Measurements from ENCODE around the gene DUOX2. TPM values are rescaled to one million over a fixed set of nuclear protein-coding genes. Genes with fewer than 3 reads are reported as not detected.
"Not testable (repeated sequence)": the region's sequence is repeated elsewhere in the genome, so short reads cannot be mapped to it uniquely, and the experiment has no call there.

The DUOX2 gene
- total and polyA plus RNA-seq, 4 donors, result 0.06 to 0.08 TPM; not detected in 2

DNA sequence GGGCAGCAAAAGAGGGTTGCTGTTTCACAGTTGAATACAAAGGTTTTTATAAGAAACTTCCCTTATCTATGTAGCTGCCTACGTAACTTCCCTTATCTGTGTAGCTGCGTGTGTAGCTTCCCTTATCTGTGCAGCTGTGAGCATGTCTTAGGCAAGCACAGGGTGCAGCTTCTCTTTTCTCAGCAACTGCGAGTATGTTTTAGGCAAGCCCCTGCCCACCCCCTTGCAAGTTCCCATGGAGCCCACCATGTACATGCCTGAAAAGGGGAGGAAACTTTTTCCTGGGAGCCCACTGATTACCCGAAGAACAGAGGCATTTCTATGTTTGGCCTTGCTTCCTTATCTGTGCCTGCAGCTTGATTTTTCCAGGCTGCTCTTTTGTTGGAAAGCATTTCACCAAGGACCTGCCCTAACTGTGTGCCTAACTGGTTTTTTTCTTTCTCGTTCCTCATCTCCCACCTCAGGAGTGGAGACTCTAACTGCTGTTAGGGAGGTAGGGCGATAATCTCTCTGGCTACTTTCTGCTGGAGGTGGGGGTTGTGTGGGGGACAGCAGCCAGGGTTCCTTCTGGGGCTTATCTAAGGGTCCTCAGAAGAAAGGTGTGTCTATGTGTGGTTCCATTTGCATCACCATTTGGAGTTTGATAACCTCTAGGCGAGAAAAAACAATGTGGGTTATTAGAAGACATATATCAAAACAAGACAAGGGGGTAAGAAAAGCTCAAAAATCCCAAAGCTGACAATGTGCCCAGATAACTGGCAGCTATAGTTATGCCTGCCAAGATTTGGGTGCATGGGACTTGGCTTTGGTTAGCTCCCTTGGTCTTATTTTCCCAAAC is 65.0 kb downstream of the DUOX2 start (continued):
- TF ChIP-seq ZBTB33 (IDR thresholded peaks at IDR 0.05) (no peak), FOXA2 (IDR thresholded peaks at IDR 0.05) (no peak)

DNA sequence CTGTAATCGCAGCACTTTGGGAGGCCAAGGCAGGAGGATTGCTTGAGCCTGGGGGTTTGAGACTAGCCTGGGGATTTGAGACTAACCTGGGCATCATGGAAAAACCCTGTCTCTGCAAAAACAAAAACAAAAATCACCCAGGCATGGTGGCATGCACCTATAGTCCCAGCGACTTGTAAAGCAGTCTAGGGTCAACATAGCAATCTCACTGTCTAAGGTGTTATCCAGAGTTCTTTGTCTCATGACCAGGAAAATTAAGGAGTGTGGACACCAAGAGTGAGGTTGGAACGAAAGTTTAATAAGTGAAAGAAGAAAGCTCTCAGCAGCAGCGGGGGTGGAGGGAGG is 65.6 kb downstream of the DUOX2 start:
- not testable (repeated sequence) for H3K4me1 ChIP-seq (ENCODE audit: control insufficient read depth in 4 of 4, insufficient read depth in 4 of 4, low read length in 3 of 4); H3K4me3 ChIP-seq (ENCODE audit: low read depth in 1 of 3, low read length in 3 of 3); H3K9me3 ChIP-seq (ENCODE audit: control insufficient read depth in 4 of 4, low read length in 3 of 4); H3K9ac ChIP-seq (ENCODE audit: low read depth in 1 of 2, low read length in 2 of 2); DNase-seq (ENCODE audit: low spot score); H3K27ac ChIP-seq (ENCODE audit: low read depth in 1 of 2, low read length in 2 of 2); H3K27me3 ChIP-seq (ENCODE audit: control insufficient read depth in 4 of 4, insufficient read depth in 4 of 4, low read length in 3 of 4)
- peaks cover 9 to 42% (median 18%) of the 10 kb centered on the region in 4 donors for H3K36me3 ChIP-seq (ENCODE audit: control insufficient read depth in 4 of 4, insufficient read depth in 3 of 4, low read depth in 1 of 4, low read length in 3 of 4)
- WGBS, result 91% methylated on average over 4 of the region's 4 CpGs

GRCh38 chr15:45044270-45044669 is 69.7 kb downstream of the DUOX2 start:
- not testable (repeated sequence) for H3K9ac ChIP-seq (ENCODE audit: low read depth in 1 of 2, low read length in 2 of 2); H3K4me3 ChIP-seq (ENCODE audit: low read depth in 1 of 3, low read length in 3 of 3); DNase-seq (ENCODE audit: low spot score); H3K4me1 ChIP-seq (ENCODE audit: control insufficient read depth in 4 of 4, insufficient read depth in 4 of 4, low read length in 3 of 4); H3K27ac ChIP-seq (ENCODE audit: low read depth in 1 of 2, low read length in 2 of 2); H3K9me3 ChIP-seq (ENCODE audit: control insufficient read depth in 4 of 4, low read length in 3 of 4); H3K27me3 ChIP-seq (ENCODE audit: control insufficient read depth in 4 of 4, insufficient read depth in 4 of 4, low read length in 3 of 4)
- 100% methylated on average over 1 of the region's 1 CpG for WGBS
- peaks cover 4 to 14% (median 9%) of the 10 kb centered on the region in 4 donors for H3K36me3 ChIP-seq (ENCODE audit: control insufficient read depth in 4 of 4, insufficient read depth in 3 of 4, low read depth in 1 of 4, low read length in 3 of 4)

DNA sequence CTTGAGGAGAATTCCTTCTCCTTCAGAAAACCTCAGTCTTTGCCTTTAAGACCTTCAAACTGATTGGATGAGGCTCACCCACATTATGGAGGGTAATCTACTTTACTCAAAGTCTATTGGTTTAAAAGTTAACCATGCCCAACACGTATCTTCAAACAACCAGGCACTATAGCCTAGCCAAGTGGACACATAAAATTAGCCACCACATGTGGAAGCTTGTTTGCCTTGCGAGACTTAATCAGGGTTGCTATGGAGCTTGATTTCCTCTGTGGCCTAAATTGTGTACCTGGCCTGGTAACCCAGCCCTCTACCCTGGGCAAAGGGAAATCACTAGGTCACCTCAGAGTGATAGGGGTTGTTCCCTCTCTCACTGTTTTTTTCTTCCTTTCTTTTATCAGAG is 71.1 kb downstream of the DUOX2 start:
- H3K27me3 ChIP-seq (ENCODE audit: control insufficient read depth in 4 of 4, insufficient read depth in 4 of 4, low read length in 3 of 4); H3K4me3 ChIP-seq (ENCODE audit: low read depth in 1 of 3, low read length in 3 of 3); H3K27ac ChIP-seq (ENCODE audit: low read depth in 1 of 2, low read length in 2 of 2); DNase-seq (ENCODE audit: low spot score); H3K9ac ChIP-seq (ENCODE audit: low read depth in 1 of 2, low read length in 2 of 2); H3K9me3 ChIP-seq (ENCODE audit: control insufficient read depth in 4 of 4, low read length in 3 of 4): not testable (repeated sequence)
- Histone ChIP-seq H3K4me1 (ENCODE audit: control insufficient read depth in 4 of 4, insufficient read depth in 4 of 4, low read length in 3 of 4) (peaks cover 0 to 11% (median 6%) of the 10 kb centered on the region in 4 donors), H3K36me3 (ENCODE audit: control insufficient read depth in 4 of 4, insufficient read depth in 3 of 4, low read depth in 1 of 4, low read length in 3 of 4) (peaks cover 2 to 14% (median 4%) of the 10 kb centered on the region in 4 donors)
- 40% methylated on average over 2 of the region's 2 CpGs for WGBS

Small RNA genes within 50 kb of the gene (small RNA-seq; reads per million reads assigned to genes)
- gene RF00019, result not detected

Other genes starting within 250 kb of the DUOX2 start
- not detected for gene TERB2, start 157.5 kb downstream of the DUOX2 start, total RNA-seq
- under 1 TPM in 1 of 2 donors, not detected in 1; 0.08 TPM for gene TERB2, start 157.5 kb downstream of the DUOX2 start, polyA plus RNA-seq
- gene SORD, start 91.0 kb downstream of the DUOX2 start, total RNA-seq, result 100 to 1,000 TPM in 1 of 2 donors, 10 to 100 TPM in 1; 75.5 to 165 TPM
- 100 to 1,000 TPM; 168 to 169 TPM for gene SORD, start 91.0 kb downstream of the DUOX2 start, polyA plus RNA-seq
- not detected for gene DUOXA2, start 154 bp upstream of the DUOX2 start, total RNA-seq
- under 1 TPM in 1 of 2 donors, not detected in 1; 0.07 TPM for gene DUOXA2, start 154 bp upstream of the DUOX2 start, polyA plus RNA-seq
- gene DUOXA1, start 15.7 kb upstream of the DUOX2 start, total RNA-seq, result not detected
- under 1 TPM in 1 of 2 donors, not detected in 1; 0.02 TPM for gene DUOXA1, start 15.7 kb upstream of the DUOX2 start, polyA plus RNA-seq
- gene DUOX1, start 15.8 kb upstream of the DUOX2 start, total RNA-seq, result under 1 TPM in 1 of 2 donors, not detected in 1; 0.08 TPM
- under 1 TPM; 0.02 to 0.94 TPM for gene DUOX1, start 15.8 kb upstream of the DUOX2 start, polyA plus RNA-seq
- 10 to 100 TPM in 1 of 2 donors, 1 to 10 TPM in 1; 5.0 to 15.2 TPM for gene SHF, start 73.8 kb upstream of the DUOX2 start, total RNA-seq
- gene SHF, start 73.8 kb upstream of the DUOX2 start, polyA plus RNA-seq, result 10 to 100 TPM in 1 of 2 donors, 1 to 10 TPM in 1; 4.7 to 15.7 TPM
- gene SLC28A2, start 138.1 kb upstream of the DUOX2 start, total RNA-seq, result under 1 TPM; under 0.01 to 0.19 TPM
- under 1 TPM in 1 of 2 donors, not detected in 1; 0.02 TPM for gene SLC28A2, start 138.1 kb upstream of the DUOX2 start, polyA plus RNA-seq